Measurements from ENCODE around the gene SLC48A1.

SLC48A1 gene

GRCh38 chr12:47773062-47773857 lies at the start of gene SLC48A1:
Gene SLC48A1 (plus strand): TSS chr12:47773238. CDS start chr12:47773305, 67 bp downstream.
- peak; percentile 41 for TF ChIP-seq CTCF (IDR thresholded peaks at IDR 0.05; ENCODE audit: control extremely low read depth, extremely low read depth, low read depth, missing control alignments)
- peak; percentile 91 for DNase-seq (ENCODE audit: extremely low spot score)
- ChIA-PET POLR2A (no interaction called here), CTCF (interaction anchor here (1.1 to 35.8 kb wide), 9 partner anchors 8 to 97 kb away, joined by 3 to 1524 read pairs (median 7); partner anchors contain the start of genes ENDOU, RAPGEF3 and RPAP3)

DNA sequence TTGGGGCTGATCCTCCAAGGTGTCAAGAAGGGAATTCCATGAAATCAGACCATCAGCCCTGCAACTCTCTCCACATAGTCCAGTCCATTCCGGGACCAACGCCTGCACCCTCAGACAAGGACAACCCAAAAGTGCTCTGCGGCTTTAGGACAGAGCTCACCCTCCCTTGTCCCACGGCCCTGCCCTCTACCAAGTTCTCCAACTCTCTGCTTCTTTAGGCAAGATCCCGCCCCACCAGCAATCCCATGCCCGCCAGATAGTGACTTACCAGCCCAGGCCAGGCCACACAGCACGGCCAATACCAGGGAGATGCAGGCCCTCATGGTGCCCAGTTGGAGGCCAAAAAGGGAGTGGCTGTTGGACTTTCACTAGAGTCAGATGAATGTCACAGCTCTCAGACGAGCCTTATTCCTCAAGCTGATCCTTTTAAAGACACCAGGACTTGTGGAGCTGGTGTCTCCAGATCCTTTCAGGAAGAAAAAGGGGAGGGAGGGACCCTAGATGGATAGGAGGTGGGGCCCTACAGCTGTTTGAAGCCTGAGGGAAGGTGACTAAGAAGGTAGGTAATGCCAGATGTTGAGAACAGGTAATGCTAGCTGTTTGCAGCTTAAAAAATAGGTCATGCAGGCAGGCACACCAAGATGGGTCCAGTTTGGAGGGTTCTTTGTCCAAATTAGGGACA lies 47.8 kb upstream of the SLC48A1 start, which contains the start of gene ENDOU:
Gene ENDOU (minus strand): TSS at position 400 of the 682 bp plus-strand sequence. CDS start 77 bp downstream, at position 323.
- DNase-seq (ENCODE audit: extremely low spot score), result no peak
- TF ChIP-seq CTCF (IDR thresholded peaks at IDR 0.05; ENCODE audit: control extremely low read depth, extremely low read depth, low read depth, missing control alignments), result no peak
- POLR2A ChIA-PET, result no interaction called here
- CTCF ChIA-PET, result interaction anchor here (0.7 to 46.2 kb wide), 12 partner anchors 9 to 112 kb away, joined by 3 to 1524 read pairs (median 3); partner anchors contain the start of genes RAPGEF3, RPAP3 and SLC48A1

GRCh38 chr12:47725893-47726292 lies 47.1 kb upstream of the SLC48A1 start:
- peak; percentile 67 for DNase-seq (ENCODE audit: extremely low spot score)
- CTCF ChIA-PET, result interaction anchor here (0.7 to 46.2 kb wide), 9 partner anchors 10 to 112 kb away, joined by 3 to 1524 read pairs (median 3); partner anchors contain the start of genes RAPGEF3 and SLC48A1
- POLR2A ChIA-PET, result no interaction called here
- no peak for TF ChIP-seq CTCF (IDR thresholded peaks at IDR 0.05; ENCODE audit: control extremely low read depth, extremely low read depth, low read depth, missing control alignments)

DNA sequence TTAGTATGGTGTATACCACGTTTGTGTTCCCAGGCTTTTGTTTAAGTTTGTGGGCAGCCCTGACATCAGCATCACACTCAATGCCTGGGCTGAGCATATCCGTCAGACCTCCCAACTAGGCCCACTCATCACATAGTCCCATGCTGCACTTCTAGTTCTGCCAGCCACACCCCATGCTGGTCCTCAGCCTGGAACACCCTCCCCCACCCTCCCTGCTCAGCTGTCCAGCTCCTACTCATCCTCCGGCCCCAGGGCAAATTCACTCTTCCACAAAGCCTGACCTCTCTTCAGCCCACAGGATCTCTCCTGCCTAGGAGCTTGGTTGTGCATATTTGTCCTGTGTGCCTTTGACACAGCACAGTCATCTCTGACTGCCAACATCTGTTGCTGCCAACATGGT lies 43.8 kb upstream of the SLC48A1 start:
- POLR2A ChIA-PET, result interaction anchor here (0.7 kb wide), 1 partner anchor 13 kb away, joined by 4 read pairs; no protein-coding TSS in a partner anchor
- no peak for TF ChIP-seq CTCF (IDR thresholded peaks at IDR 0.05; ENCODE audit: control extremely low read depth, extremely low read depth, low read depth, missing control alignments)
- DNase-seq (ENCODE audit: extremely low spot score), result no peak
- CTCF ChIA-PET, result interaction anchor here (11.5 to 46.2 kb wide), 3 partner anchors 13 to 53 kb away, joined by 125 to 1524 read pairs (median 225); partner anchors contain the start of gene SLC48A1

- ChIA-PET POLR2A (no interaction called here), CTCF (interaction anchor here (1.5 to 46.2 kb wide), 4 partner anchors 12 to 107 kb away, joined by 4 to 1524 read pairs (median 175); partner anchors contain the start of gene SLC48A1)
- no peak for TF ChIP-seq CTCF (IDR thresholded peaks at IDR 0.05; ENCODE audit: control extremely low read depth, extremely low read depth, low read depth, missing control alignments)
- no peak for DNase-seq (ENCODE audit: extremely low spot score)
These were observed 42.7 kb upstream of the SLC48A1 start for GRCh38 chr12:47730341-47730744.

GRCh38 chr12:47731723-47732122 lies 41.3 kb upstream of the SLC48A1 start:
- no peak for DNase-seq (ENCODE audit: extremely low spot score)
- CTCF ChIA-PET, result interaction anchor here (1.0 to 46.2 kb wide), 5 partner anchors 11 to 106 kb away, joined by 4 to 1524 read pairs (median 125); partner anchors contain the start of gene SLC48A1
- POLR2A ChIA-PET, result no interaction called here
- no peak for TF ChIP-seq CTCF (IDR thresholded peaks at IDR 0.05; ENCODE audit: control extremely low read depth, extremely low read depth, low read depth, missing control alignments)

All from GM10248 (cell line).